ENCODE data around the gene C6. TPM values are rescaled to one million over a fixed set of nuclear protein-coding genes. Genes with fewer than 3 reads are reported as not detected.

C6 gene
- total RNA-seq, 1 donor from 2014 or later: not detected

DNA sequence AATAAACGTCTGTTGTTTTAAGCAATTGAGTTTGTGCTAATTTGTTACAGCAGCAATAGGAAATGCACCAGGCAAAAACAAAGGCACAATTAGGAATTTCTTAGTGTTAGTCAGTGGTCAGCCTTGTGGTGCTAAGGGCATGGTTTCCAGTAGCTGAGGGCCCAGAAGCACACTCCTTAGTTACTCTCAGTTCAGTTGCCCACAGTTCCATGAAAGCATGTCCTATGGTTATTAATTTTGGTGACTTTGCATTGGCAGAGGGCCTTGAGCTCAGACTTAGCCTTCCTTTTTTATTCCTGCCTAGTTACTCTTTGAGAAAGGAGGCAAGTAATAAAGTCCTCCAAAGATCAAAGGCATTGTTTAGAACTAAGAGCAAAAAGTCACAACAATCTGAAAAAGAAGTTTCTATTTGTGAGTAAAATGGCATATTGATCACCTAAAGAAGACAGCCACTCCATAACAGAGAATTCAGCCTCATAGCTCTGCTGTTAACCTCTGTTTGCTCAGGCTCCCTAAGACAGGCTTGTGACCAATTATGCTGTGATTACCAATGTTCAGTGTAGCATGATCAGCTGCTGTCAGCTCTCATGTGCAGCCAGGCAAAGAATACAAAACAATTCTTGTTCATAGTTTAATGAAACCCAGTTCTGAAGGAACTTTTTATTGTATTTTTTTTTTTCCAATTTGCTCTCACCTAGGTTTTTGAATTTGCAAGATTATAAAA, 85.2 kb downstream of the C6 start:
- H3K9ac ChIP-seq: no peak overlapping the region
- no peaks in the 10 kb centered on the region for H3K79me2 ChIP-seq (ENCODE audit: low read depth)
- H3K27ac ChIP-seq: no peak overlapping the region
- H3K36me3 Mint-ChIP-seq: no peaks in the 10 kb centered on the region
- TF ChIP-seq EZH2 (IDR thresholded peaks at IDR 0.05) (no peak), EZH2phosphoT487 (IDR thresholded peaks at IDR 0.05) (no peak)
- TF ChIP-seq, protein P1, sequence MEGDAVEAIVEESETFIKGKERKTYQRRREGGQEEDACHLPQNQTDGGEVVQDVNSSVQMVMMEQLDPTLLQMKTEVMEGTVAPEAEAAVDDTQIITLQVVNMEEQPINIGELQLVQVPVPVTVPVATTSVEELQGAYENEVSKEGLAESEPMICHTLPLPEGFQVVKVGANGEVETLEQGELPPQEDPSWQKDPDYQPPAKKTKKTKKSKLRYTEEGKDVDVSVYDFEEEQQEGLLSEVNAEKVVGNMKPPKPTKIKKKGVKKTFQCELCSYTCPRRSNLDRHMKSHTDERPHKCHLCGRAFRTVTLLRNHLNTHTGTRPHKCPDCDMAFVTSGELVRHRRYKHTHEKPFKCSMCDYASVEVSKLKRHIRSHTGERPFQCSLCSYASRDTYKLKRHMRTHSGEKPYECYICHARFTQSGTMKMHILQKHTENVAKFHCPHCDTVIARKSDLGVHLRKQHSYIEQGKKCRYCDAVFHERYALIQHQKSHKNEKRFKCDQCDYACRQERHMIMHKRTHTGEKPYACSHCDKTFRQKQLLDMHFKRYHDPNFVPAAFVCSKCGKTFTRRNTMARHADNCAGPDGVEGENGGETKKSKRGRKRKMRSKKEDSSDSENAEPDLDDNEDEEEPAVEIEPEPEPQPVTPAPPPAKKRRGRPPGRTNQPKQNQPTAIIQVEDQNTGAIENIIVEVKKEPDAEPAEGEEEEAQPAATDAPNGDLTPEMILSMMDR (IDR thresholded peaks at IDR 0.05): no peak
- peaks cover 13% of the 10 kb centered on the region for H3K4me1 Mint-ChIP-seq
- H3K4me3 ChIP-seq: no peak overlapping the region
- H3K27me3 ChIP-seq: no peaks in the 10 kb centered on the region
- H3K27ac Mint-ChIP-seq: no peak overlapping the region
- no peak overlapping the region for H3K4me3 Mint-ChIP-seq
- H3K9me3 Mint-ChIP-seq: no peaks in the 10 kb centered on the region
- H4K20me1 ChIP-seq (ENCODE audit: low read depth): no peaks in the 10 kb centered on the region
- peaks cover 6% of the 10 kb centered on the region for H3K4me1 ChIP-seq
- H3K9me3 ChIP-seq (ENCODE audit: low read depth): no peaks in the 10 kb centered on the region
- H3K27me3 Mint-ChIP-seq (ENCODE audit: insufficient read depth, low read depth): peaks cover 2% of the 10 kb centered on the region
- peak; percentile 28 for DNase-seq (ENCODE audit: low spot score)
- H3F3A ChIP-seq (ENCODE audit: low read depth): no peaks in the 10 kb centered on the region
- H3K4me2 ChIP-seq: no peak overlapping the region
- no peaks in the 10 kb centered on the region for H3K36me3 ChIP-seq
- H2AFZ ChIP-seq (replicated peaks): peak overlapping the region; percentile 42

DNA sequence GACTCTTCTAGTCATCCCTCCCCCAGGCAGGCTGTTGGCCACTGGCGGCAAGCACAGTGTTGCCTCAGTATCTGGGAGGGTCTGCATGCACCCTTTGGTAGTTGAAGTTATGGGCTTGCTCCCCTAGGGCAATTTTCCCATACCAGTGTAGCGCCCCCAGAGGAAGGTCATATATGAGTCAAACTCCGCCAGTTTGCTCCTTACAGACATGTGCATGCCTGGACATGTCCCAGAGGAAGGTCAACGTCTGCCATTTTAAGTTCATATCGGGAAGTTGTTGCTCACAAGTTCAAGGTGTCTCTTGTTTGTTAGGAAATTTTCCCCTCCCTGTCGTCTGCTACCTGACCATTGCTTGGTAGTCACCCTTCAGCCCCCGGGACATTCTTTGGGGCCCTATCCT, 90.9 kb downstream of the C6 start:
- Histone ChIP-seq H3K9me3 (ENCODE audit: low read depth) (no peaks in the 10 kb centered on the region), H3K4me3 (no peak overlapping the region), H3K4me1 (no peaks in the 10 kb centered on the region), H4K20me1 (ENCODE audit: low read depth) (no peaks in the 10 kb centered on the region), H3K27ac (no peak overlapping the region), H3K27me3 (no peaks in the 10 kb centered on the region), H3K36me3 (no peaks in the 10 kb centered on the region), H3F3A (ENCODE audit: low read depth) (no peaks in the 10 kb centered on the region), H3K79me2 (ENCODE audit: low read depth) (no peaks in the 10 kb centered on the region), H2AFZ (replicated peaks) (no peak overlapping the region), H3K4me2 (no peak overlapping the region), H3K9ac (no peak overlapping the region)
- TF ChIP-seq, protein P1 (IDR thresholded peaks at IDR 0.05): no peak
- DNase-seq (ENCODE audit: low spot score): no peak
- H3K27me3 Mint-ChIP-seq (ENCODE audit: insufficient read depth, low read depth): peaks cover 2% of the 10 kb centered on the region
- peaks cover 5% of the 10 kb centered on the region for H3K9me3 Mint-ChIP-seq
- H3K4me3 Mint-ChIP-seq: no peak overlapping the region
- H3K36me3 Mint-ChIP-seq: no peaks in the 10 kb centered on the region
- peaks cover under 1% of the 10 kb centered on the region for H3K4me1 Mint-ChIP-seq
- no peak overlapping the region for H3K27ac Mint-ChIP-seq

DNA sequence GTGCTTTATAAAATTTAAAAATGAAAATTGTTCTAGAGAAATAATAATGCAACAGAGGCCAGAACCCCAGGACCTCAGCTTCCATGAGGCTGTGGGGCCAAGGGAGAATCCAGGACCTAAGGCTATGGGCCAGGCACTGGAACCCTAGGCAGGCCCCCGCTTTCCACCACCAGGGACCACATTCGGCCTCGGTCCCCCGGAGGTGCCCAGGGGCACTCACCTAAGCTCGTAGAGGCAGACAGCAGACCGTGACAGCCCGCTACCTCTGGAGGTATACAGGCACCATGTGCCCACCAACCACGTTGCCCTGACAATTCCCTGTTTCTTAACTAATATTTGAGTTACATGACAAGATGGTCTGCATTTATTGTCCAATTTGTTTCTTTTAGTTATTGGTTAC, 92.7 kb downstream of the C6 start:
- Histone ChIP-seq H3K79me2 (ENCODE audit: low read depth) (no peaks in the 10 kb centered on the region), H3K36me3 (no peaks in the 10 kb centered on the region), H3K9ac (no peak overlapping the region), H2AFZ (replicated peaks) (no peak overlapping the region), H3F3A (ENCODE audit: low read depth) (no peaks in the 10 kb centered on the region), H3K9me3 (ENCODE audit: low read depth) (no peaks in the 10 kb centered on the region), H3K4me3 (no peak overlapping the region), H3K27me3 (no peaks in the 10 kb centered on the region), H3K4me1 (no peaks in the 10 kb centered on the region), H3K4me2 (no peak overlapping the region), H3K27ac (no peak overlapping the region), H4K20me1 (ENCODE audit: low read depth) (no peaks in the 10 kb centered on the region)
- TF ChIP-seq EZH2 (IDR thresholded peaks at IDR 0.05) (no peak), EZH2phosphoT487 (IDR thresholded peaks at IDR 0.05) (no peak)
- TF ChIP-seq, protein P1 (IDR thresholded peaks at IDR 0.05): no peak
- Mint-ChIP-seq H3K27ac (no peak overlapping the region), H3K4me1 (peaks cover 3% of the 10 kb centered on the region), H3K36me3 (no peaks in the 10 kb centered on the region), H3K27me3 (ENCODE audit: insufficient read depth, low read depth) (peaks cover 2% of the 10 kb centered on the region), H3K9me3 (peaks cover 5% of the 10 kb centered on the region), H3K4me3 (no peak overlapping the region)
- no peak for DNase-seq (ENCODE audit: low spot score)
